ENCODE measurements around the gene DPY19L3. TPM values are rescaled to one million over a fixed set of nuclear protein-coding genes. Genes with fewer than 3 reads are reported as not detected.

The DPY19L3 gene
- total RNA-seq, 1 donor from 2014 or later, result 111 TPM

GRCh38 chr19:32471095-32471494, 65.5 kb downstream of the DPY19L3 start:
- Mint-ChIP-seq H3K9me3 (ENCODE audit: unreplicated experiment) (no peaks in the 10 kb centered on the region), H3K36me3 (ENCODE audit: low read depth, unreplicated experiment) (no peaks in the 10 kb centered on the region), H3K4me1 (ENCODE audit: unreplicated experiment) (peaks cover 3% of the 10 kb centered on the region), H3K4me3 (ENCODE audit: unreplicated experiment) (no peak overlapping the region), H3K27ac (ENCODE audit: unreplicated experiment) (no peak overlapping the region), H3K27me3 (ENCODE audit: unreplicated experiment) (no peaks in the 10 kb centered on the region)
- no peak for TF ChIP-seq CTCF (IDR thresholded peaks at IDR 0.05; ENCODE audit: unreplicated experiment)
- no peak for DNase-seq (ENCODE audit: low spot score)

- no peak for TF ChIP-seq CTCF (IDR thresholded peaks at IDR 0.05; ENCODE audit: unreplicated experiment)
- no peak for DNase-seq (ENCODE audit: low spot score)
- Mint-ChIP-seq H3K27me3 (ENCODE audit: unreplicated experiment) (no peaks in the 10 kb centered on the region), H3K4me3 (ENCODE audit: unreplicated experiment) (no peak overlapping the region), H3K9me3 (ENCODE audit: unreplicated experiment) (no peaks in the 10 kb centered on the region), H3K4me1 (ENCODE audit: unreplicated experiment) (peaks cover 9% of the 10 kb centered on the region), H3K27ac (ENCODE audit: unreplicated experiment) (no peak overlapping the region), H3K36me3 (ENCODE audit: low read depth, unreplicated experiment) (no peaks in the 10 kb centered on the region)
These were observed 66.2 kb downstream of the DPY19L3 start for GRCh38 chr19:32471811-32472210.

- H3K36me3 Mint-ChIP-seq (ENCODE audit: low read depth, unreplicated experiment), result peaks cover 21% of the 10 kb centered on the region
- H3K27ac Mint-ChIP-seq (ENCODE audit: unreplicated experiment), result no peak overlapping the region
- peaks cover 10% of the 10 kb centered on the region for H3K4me1 Mint-ChIP-seq (ENCODE audit: unreplicated experiment)
- H3K9me3 Mint-ChIP-seq (ENCODE audit: unreplicated experiment), result no peaks in the 10 kb centered on the region
- no peak for TF ChIP-seq CTCF (IDR thresholded peaks at IDR 0.05; ENCODE audit: unreplicated experiment)
- H3K27me3 Mint-ChIP-seq (ENCODE audit: unreplicated experiment), result no peaks in the 10 kb centered on the region
- no peak for DNase-seq (ENCODE audit: low spot score)
- no peak overlapping the region for H3K4me3 Mint-ChIP-seq (ENCODE audit: unreplicated experiment)
These were observed 69.8 kb downstream of the DPY19L3 start for GRCh38 chr19:32475141-32476031.

GRCh38 chr19:32476032-32476350, 70.4 kb downstream of the DPY19L3 start:
- peak overlapping the region; percentile 36 for H3K27ac Mint-ChIP-seq (ENCODE audit: unreplicated experiment)

More at GRCh38 chr19:32476032-32476350, 70.4 kb downstream of the DPY19L3 start:
- Mint-ChIP-seq H3K4me3 (ENCODE audit: unreplicated experiment) (no peak overlapping the region), H3K27me3 (ENCODE audit: unreplicated experiment) (no peaks in the 10 kb centered on the region), H3K36me3 (ENCODE audit: low read depth, unreplicated experiment) (peaks cover 22% of the 10 kb centered on the region), H3K9me3 (ENCODE audit: unreplicated experiment) (no peaks in the 10 kb centered on the region), H3K4me1 (ENCODE audit: unreplicated experiment) (peaks cover 10% of the 10 kb centered on the region)
- no peak for TF ChIP-seq CTCF (IDR thresholded peaks at IDR 0.05; ENCODE audit: unreplicated experiment)
- DNase-seq (ENCODE audit: low spot score), result no peak

All from endothelial cell (in vitro differentiated cells).